Muscle layer of duodenum (tissue), 2 donors: Measurements from ENCODE around the gene GLIPR1.

Experiments
- H3K27ac ChIP-seq: one replicate; pipeline ENCODE4 v1.7.0; 2013; ENCODE audit warnings: mild to moderate bottlenecking, low read length
- H3K27me3 ChIP-seq: one replicate; pipeline ENCODE4 v1.7.0; 2013; ENCODE audit warnings: low read depth, mild to moderate bottlenecking, control low read depth, low read length
- H3K36me3 ChIP-seq, 2 donors: one replicate each; pipeline ENCODE4 v1.7.0; 2013; ENCODE audit warnings: low read length in 2 of 2, control low read depth in 1 of 2, mild to moderate bottlenecking in 1 of 2; ENCODE audit not compliant: insufficient read depth in 2 of 2, control insufficient read depth in 1 of 2
- H3K4me1 ChIP-seq, 2 donors: one replicate each; pipeline ENCODE4 v1.7.0; 2013; ENCODE audit warnings: low read length in 2 of 2, mild to moderate bottlenecking in 2 of 2, control low read depth in 1 of 2, moderate library complexity in 1 of 2; ENCODE audit not compliant: insufficient read depth in 2 of 2, control insufficient read depth in 1 of 2
- H3K4me3 ChIP-seq, 2 donors: one replicate each; pipeline ENCODE4 v1.7.0; 2013; ENCODE audit warnings: low read length in 2 of 2, low read depth in 1 of 2, mild to moderate bottlenecking in 1 of 2
- H3K9me3 ChIP-seq, 2 donors: one replicate each; pipeline ENCODE4 v1.7.0; 2013; ENCODE audit warnings: low read length in 2 of 2, control low read depth in 1 of 2, mild to moderate bottlenecking in 1 of 2; ENCODE audit not compliant: control insufficient read depth in 1 of 2
- donor health status: healthy.

Gene GLIPR1

DNA sequence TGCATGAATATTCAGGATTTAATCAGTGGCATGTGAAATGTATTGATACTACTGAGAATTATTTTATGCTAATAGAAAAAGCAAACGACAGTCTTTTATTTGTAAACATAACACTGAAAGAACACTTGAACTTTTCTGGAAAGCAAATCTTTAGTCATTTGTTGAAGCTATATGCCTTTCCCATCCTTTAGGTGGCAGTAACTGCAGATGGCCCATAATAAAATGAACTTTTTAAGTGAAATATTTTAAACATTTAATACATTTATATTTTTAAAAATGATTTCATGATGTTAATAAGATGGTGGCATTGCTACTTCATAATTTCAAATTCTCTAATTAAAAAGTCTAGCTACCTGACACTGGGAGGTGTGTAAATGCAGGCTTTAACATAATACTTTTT, 44.7 kb downstream of the GLIPR1 start:
- no peaks in the 10 kb centered on the region for H3K9me3 ChIP-seq
- H3K4me1 ChIP-seq: no peaks in the 10 kb centered on the region
- H3K27me3 ChIP-seq: no peaks in the 10 kb centered on the region

DNA sequence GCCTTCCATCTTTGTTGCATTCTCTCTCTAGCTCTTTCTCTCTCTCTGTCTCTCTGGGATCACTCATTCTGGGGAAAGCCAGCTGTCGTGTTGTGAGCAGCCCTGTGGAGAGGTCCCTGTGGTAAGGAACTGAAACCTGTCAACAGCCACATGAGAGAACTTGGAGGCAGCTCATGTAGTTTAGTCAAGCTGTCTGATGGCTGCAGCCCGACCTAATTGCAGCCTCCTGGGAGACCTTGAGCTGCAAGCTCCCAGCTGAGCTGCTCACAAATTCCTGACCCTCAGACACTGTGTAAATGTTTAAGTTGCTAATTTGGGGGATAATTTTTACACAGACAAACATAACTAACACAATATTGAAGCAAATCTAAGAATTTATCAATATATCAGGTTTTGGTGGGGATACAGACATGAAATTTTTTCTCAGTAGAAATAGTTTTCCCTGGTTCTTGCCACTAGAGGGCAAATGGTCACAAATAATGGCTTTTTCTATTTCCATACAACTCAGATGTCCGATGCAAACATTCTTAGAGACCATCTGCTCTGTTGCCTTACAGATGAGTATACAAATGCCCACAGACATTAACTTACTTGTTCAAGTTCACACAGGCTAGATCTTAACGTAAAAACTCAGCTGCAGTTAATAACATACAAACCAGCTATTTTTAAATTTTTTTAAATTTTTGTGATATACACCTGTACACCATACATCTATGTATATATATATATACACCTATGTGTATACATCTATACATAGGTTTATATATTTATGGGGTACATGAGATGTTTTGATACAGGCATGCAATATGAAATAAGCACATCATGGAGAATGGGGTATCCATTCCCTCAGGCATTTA, 46.3 kb downstream of the GLIPR1 start:
- Histone ChIP-seq H3K27me3 (no peaks in the 10 kb centered on the region), H3K27ac (no peak overlapping the region), H3K4me3 (no peak overlapping the region), H3K4me1 (no peaks in the 10 kb centered on the region), H3K9me3 (no peaks in the 10 kb centered on the region), H3K36me3 (no peaks in the 10 kb centered on the region)

More for the DNA sequence above, 44.7 kb downstream of the GLIPR1 start:
- no peaks in the 10 kb centered on the region for H3K36me3 ChIP-seq
- no peak overlapping the region for H3K27ac ChIP-seq
- no peak overlapping the region for H3K4me3 ChIP-seq

DNA sequence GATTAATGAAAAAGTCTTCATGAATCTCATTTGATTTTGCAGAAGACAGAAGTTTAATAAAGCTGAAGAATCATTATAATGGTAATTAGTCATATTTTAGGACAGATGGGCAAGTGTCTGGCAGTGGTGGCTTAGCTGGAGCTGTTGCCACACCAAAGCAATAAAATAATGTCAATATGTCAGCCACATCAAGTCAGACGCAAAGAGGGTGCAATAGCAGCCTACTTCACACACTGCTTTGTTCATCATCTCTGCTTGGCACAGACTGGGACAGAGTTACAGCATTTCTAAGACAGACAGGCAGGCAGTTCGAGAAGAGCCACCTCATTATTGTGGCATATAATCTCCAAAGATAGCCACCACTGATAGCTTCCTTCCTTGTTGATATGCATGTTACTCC, 47.7 kb downstream of the GLIPR1 start:
- Histone ChIP-seq H3K27me3 (no peaks in the 10 kb centered on the region), H3K27ac (no peak overlapping the region), H3K4me1 (no peaks in the 10 kb centered on the region), H3K36me3 (no peaks in the 10 kb centered on the region), H3K4me3 (no peak overlapping the region), H3K9me3 (no peaks in the 10 kb centered on the region)

GRCh38 chr12:75528692-75529091, 48.1 kb downstream of the GLIPR1 start:
- H3K27me3 ChIP-seq: no peaks in the 10 kb centered on the region
- no peak overlapping the region for H3K4me3 ChIP-seq
- H3K9me3 ChIP-seq: no peaks in the 10 kb centered on the region
- no peaks in the 10 kb centered on the region for H3K4me1 ChIP-seq
- no peak overlapping the region for H3K27ac ChIP-seq
- H3K36me3 ChIP-seq: no peaks in the 10 kb centered on the region

- H3K27ac ChIP-seq: no peak overlapping the region
- H3K4me1 ChIP-seq: no peaks in the 10 kb centered on the region
- no peaks in the 10 kb centered on the region for H3K36me3 ChIP-seq
- H3K27me3 ChIP-seq: no peaks in the 10 kb centered on the region
- no peaks in the 10 kb centered on the region for H3K9me3 ChIP-seq
- no peak overlapping the region for H3K4me3 ChIP-seq
These were observed 48.8 kb downstream of the GLIPR1 start for GRCh38 chr12:75529316-75529715.

- Histone ChIP-seq H3K27me3 (no peaks in the 10 kb centered on the region), H3K4me1 (no peaks in the 10 kb centered on the region), H3K27ac (no peak overlapping the region), H3K4me3 (no peak overlapping the region), H3K9me3 (no peaks in the 10 kb centered on the region), H3K36me3 (no peaks in the 10 kb centered on the region)
These were observed 49.3 kb downstream of the GLIPR1 start for GRCh38 chr12:75529826-75530225.

GRCh38 chr12:75533239-75533638, 52.7 kb downstream of the GLIPR1 start:
- Histone ChIP-seq H3K9me3 (no peaks in the 10 kb centered on the region), H3K27me3 (no peaks in the 10 kb centered on the region), H3K4me1 (no peaks in the 10 kb centered on the region), H3K27ac (no peak overlapping the region), H3K4me3 (no peak overlapping the region), H3K36me3 (no peaks in the 10 kb centered on the region)

DNA sequence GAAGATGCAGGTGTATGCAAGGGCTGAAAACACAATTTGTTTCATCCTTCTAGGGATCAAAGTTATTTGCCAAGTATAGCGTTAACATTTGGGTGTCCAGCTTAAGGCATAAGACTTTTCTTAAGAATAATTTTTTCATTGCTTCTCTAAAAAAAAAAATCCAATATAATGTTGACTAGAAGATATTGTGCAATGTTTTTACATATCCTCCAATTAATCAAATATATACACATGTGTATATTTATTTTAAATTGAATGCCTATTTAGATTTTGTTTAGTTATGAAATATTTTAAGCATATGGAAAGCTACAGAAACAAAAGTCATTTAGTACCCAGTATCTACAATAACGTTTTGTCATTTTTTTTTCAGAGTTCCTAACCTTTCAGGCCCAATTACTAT, 59.3 kb downstream of the GLIPR1 start:
- Histone ChIP-seq H3K27ac (no peak overlapping the region), H3K36me3 (no peaks in the 10 kb centered on the region)

DNA sequence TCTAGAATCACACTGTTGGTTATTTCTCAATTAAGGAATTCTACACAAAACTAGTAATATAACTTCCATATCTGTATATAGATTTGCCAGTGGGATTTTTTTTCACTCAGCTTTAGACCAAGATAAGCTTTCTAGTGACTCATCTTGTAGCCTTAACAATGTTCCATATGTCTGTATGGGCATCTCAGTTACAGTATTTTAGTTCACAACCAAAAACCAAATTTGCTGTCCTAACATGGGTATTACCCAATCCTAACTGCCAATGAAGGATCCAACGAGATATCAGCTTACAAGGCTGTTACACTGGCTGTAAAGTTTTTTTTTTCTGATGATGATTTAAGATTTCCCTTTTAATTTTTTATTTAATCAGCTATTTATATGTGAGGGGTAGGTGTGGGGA, 62.4 kb downstream of the GLIPR1 start:
- Histone ChIP-seq H3K27me3 (no peaks in the 10 kb centered on the region), H3K4me3 (no peak overlapping the region), H3K4me1 (no peaks in the 10 kb centered on the region), H3K36me3 (no peaks in the 10 kb centered on the region), H3K27ac (no peak overlapping the region), H3K9me3 (no peaks in the 10 kb centered on the region)

More for the DNA sequence above, 59.3 kb downstream of the GLIPR1 start:
- Histone ChIP-seq H3K27me3 (no peaks in the 10 kb centered on the region), H3K9me3 (no peaks in the 10 kb centered on the region), H3K4me1 (no peaks in the 10 kb centered on the region), H3K4me3 (no peak overlapping the region)

DNA sequence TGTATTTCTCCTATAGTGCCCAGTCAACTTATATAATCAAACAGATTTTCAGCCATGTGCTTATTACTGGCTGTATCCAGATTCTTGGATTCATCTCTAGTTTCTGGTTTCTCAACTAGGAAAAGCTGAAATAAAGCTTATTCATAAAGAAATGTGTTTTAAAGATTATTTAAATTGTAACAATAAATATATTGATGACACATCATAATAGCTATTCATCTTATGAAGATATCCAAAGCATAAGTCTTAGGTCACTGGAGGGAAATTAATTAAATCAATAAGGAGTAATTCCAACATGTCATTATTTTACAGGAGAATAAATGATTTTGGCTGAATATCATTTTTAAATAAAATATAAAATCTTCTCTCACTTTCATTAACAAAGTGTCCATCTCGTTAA, 63.0 kb downstream of the GLIPR1 start:
- Histone ChIP-seq H3K4me1 (no peaks in the 10 kb centered on the region), H3K27ac (no peak overlapping the region), H3K4me3 (no peak overlapping the region), H3K9me3 (no peaks in the 10 kb centered on the region), H3K36me3 (no peaks in the 10 kb centered on the region), H3K27me3 (no peaks in the 10 kb centered on the region)

- peaks cover 0 to 7% of the 10 kb centered on the region in 2 donors for H3K4me1 ChIP-seq
- no peak overlapping the region for H3K4me3 ChIP-seq
These were observed 65.1 kb downstream of the GLIPR1 start for GRCh38 chr12:75545636-75546035.

DNA sequence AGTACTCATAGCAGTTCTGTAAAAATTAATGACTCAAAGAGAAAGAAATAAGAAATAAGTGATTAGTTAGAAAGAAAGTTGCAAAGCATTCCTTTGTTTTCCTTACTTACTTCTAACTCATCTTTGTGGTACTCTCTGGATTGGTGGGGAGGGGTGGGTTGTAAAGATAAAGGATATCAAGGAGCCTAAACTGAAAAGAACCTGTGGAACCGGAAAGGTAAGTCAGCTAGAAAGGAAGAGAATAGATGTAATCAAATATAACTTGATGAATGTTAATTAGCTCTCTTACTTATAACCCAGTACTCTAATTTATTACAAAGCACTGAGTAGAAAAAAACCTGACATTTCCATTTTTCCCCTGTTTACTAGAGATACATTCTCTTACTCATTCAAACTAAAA, 68.3 kb downstream of the GLIPR1 start:
- Histone ChIP-seq H3K4me3 (no peak overlapping the region), H3K27me3 (no peaks in the 10 kb centered on the region)

More at GRCh38 chr12:75545636-75546035, 65.1 kb downstream of the GLIPR1 start:
- Histone ChIP-seq H3K27ac (no peak overlapping the region), H3K36me3 (no peaks in the 10 kb centered on the region), H3K27me3 (no peaks in the 10 kb centered on the region), H3K9me3 (no peaks in the 10 kb centered on the region)

More for the DNA sequence above, 68.3 kb downstream of the GLIPR1 start:
- Histone ChIP-seq H3K27ac (no peak overlapping the region), H3K36me3 (no peaks in the 10 kb centered on the region), H3K4me1 (peaks cover 0 to 19% of the 10 kb centered on the region in 2 donors), H3K9me3 (no peaks in the 10 kb centered on the region)
